ENCODE results near the gene PCNT. TPM values are rescaled to one million over a fixed set of nuclear protein-coding genes. Genes with fewer than 3 reads are reported as not detected.
"Not testable (repeated sequence)": the region's sequence is repeated elsewhere in the genome, so short reads cannot be mapped to it uniquely, and the experiment has no call there.

PCNT gene
- total RNA-seq, 1 experiment from 2014 or later: 35.7 TPM

DNA sequence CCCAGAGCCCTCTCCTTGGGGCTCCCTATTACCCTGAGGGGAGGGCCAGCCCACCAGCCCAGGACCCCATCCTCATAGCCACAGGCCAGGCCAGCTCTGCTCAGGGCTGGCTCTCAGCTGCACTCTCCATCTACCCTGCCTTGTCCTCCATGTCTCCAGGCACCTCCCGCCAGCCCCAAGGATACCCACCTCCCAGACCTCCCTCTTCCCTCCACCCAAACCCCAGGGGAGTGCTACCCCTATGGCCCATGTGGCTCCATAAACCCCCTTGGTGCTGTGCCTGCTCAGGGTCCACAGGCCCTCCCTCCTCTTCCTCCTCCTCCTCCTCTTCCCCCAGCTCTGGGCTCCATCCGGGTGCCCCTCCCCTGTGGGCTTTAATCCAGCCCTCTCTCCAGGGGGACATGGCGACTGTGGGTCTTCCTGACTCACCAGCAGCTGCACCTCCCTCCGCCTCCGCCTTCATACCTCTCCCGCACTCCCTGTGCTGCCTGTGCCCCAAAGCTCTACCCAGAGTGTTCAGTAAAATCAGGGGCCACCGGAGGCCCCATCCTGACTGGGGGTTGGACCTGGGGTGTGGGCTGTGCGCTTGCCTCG, 28.7 kb upstream of the PCNT start:
- peak; percentile 90 for DNase-seq
- H3K27me3 ChIP-seq: no peaks in the 10 kb centered on the region
- peaks cover 22% of the 10 kb centered on the region for H3K36me3 ChIP-seq
- H3K27ac ChIP-seq: peak overlapping the region; percentile 91
- H3K9me3 ChIP-seq (replicated peaks): no peaks in the 10 kb centered on the region
- peaks cover 4% of the 10 kb centered on the region; the same call in 1 of the 2 replicates for H3K4me1 ChIP-seq
- peak overlapping the region; percentile 38 for H3K4me3 ChIP-seq

DNA sequence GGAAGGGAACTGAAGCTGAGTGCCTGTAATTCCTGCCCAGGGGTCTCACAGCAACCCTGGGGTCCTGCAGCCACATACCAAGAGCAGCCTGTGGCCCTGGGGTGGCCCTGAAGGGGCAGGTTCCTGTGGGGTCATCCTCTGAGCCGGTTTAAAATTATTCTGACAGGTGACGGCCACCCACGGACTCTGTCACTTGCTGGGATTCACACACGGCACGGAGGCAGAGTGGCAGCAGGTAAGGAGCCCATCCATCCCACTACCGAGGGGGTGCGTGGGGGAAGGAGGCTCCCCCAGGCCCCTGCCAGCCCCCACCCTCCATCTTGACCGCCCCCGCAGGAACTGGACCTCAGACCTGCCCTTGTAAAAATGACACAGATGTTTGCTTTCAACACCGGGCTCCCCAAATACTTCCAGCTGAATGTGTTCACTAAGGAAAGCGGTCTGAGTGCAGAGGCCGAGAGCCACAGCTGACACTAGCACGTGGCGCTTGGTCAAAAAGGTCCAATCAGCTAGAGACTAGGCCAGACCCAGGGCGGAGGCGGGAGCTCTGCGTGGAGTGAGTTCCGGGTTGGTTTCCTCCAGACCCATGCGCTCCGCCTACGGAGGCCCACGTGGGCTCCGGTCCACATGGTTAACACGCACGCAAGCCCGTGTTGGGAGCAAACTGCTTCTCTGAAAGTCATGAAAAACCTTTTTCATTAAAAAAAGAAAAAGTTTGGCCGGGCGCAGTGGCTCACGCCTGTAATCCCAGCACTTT, 27.8 kb upstream of the PCNT start:
- peak overlapping the region; percentile 38 for H3K4me3 ChIP-seq
- DNase-seq: peak; percentile 82 to 84
- no peaks in the 10 kb centered on the region for H3K27me3 ChIP-seq
- H3K4me1 ChIP-seq: peaks cover 4% of the 10 kb centered on the region; the same call in 1 of the 2 replicates
- H3K36me3 ChIP-seq: peaks cover 27% of the 10 kb centered on the region
- peak overlapping the region; percentile 91 for H3K27ac ChIP-seq
- H3K9me3 ChIP-seq (replicated peaks): no peaks in the 10 kb centered on the region

DNA sequence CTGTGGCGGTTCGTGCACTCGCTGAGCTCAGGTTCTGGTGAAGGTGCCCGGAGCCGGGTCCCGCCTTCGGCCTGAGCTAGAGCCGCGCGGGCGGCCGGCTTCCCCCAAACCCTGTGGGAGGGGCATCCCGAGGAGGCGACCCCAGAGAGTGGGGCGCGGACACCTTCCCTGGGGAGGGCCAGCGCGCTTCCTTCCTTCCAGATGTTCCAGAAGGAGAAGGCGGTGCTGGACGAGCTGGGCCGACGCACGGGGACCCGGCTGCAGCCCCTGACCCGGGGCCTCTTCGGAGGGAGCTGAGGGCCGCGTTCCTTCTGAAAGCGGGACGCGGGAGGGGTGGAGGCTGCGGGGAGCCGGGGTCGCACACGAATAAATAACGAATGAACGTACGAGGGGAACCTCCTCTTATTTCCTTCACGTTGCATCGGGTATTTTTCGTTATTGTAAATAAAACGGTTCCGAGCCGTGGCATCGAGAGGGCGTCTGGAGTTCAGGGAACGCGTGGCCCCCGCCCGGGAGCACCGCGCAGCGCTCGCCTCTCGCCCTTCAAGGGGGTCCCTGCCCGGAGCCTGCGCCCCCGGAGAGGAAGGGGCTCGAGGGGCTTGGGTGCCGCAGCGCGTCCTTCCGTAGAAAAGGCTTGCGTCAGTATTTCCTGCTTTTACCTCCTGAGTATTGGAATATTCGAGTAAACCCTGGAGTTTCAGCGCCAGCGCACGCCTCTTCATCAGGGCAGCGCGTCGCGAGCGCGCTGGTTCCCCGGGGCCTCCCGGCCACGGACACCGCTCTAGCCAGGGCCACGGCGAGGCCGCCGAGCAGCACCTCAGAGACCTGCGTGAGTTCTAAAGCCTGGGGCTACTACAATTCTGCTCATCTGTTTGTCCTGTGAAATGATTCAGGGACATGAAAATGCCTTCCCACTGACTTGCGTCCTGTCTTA, 26.4 kb upstream of the PCNT start:
- no peak for DNase-seq
- H3K27ac ChIP-seq: no peak overlapping the region
- no peak overlapping the region for H3K4me3 ChIP-seq

DNA sequence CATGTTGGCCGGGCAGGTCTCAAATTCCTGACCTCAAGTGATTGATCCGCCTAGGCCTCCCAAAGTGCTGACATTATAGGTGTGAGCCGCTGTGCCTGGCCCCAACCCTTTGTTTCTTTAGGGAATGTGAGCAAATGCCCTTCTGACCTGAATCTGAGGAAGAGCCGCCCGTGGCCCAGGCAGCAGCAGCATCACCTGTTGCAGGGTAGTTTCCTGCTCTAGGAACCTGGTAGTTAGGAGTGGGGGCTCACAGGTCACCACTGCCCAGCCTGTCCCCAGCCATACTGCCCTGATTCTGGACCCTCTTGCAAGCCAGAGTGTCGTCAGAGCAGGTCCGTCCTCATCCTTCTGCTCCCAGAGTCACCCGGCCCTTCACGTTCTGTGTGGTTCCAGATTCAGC, 24.8 kb upstream of the PCNT start:
- H3K9me3 ChIP-seq (replicated peaks): no peaks in the 10 kb centered on the region
- DNase-seq: no peak
- H3K36me3 ChIP-seq: peaks cover 30% of the 10 kb centered on the region
- no peaks in the 10 kb centered on the region for H3K27me3 ChIP-seq
- H3K27ac ChIP-seq: no peak overlapping the region
- no peak overlapping the region for H3K4me3 ChIP-seq
- peaks cover 4% of the 10 kb centered on the region; the same call in 1 of the 2 replicates for H3K4me1 ChIP-seq

More for the DNA sequence above, 26.4 kb upstream of the PCNT start:
- no peaks in the 10 kb centered on the region for H3K27me3 ChIP-seq
- H3K4me1 ChIP-seq: peaks cover 4% of the 10 kb centered on the region; the same call in 1 of the 2 replicates
- H3K36me3 ChIP-seq: peaks cover 25% of the 10 kb centered on the region
- H3K9me3 ChIP-seq (replicated peaks): no peaks in the 10 kb centered on the region

DNA sequence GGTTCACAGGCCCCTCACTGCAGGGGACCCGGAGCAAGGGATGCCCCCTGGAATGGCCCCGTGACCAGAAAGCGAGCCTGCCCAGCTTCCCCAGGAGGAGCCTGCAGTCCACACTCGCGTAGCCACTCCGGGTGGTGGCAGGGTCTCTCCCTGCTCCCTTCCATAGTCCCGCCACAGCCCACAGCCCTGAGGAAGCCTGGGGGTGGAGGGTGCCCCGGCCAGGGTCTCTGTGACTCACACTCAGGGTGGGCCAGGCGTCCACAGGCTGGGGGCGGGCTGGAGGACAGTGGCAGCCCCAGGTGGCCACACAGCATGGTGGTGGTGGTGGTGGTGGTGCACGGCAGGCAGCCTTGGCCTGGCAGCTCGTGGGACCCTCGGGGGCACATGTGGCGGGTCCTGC, 22.2 kb upstream of the PCNT start:
- Histone ChIP-seq H3K27me3 (no peaks in the 10 kb centered on the region), H3K27ac (no peak overlapping the region), H3K4me3 (no peak overlapping the region), H3K9me3 (replicated peaks) (no peaks in the 10 kb centered on the region), H3K36me3 (peaks cover 42% of the 10 kb centered on the region), H3K4me1 (no peaks in the 10 kb centered on the region)
- DNase-seq: no peak

DNA sequence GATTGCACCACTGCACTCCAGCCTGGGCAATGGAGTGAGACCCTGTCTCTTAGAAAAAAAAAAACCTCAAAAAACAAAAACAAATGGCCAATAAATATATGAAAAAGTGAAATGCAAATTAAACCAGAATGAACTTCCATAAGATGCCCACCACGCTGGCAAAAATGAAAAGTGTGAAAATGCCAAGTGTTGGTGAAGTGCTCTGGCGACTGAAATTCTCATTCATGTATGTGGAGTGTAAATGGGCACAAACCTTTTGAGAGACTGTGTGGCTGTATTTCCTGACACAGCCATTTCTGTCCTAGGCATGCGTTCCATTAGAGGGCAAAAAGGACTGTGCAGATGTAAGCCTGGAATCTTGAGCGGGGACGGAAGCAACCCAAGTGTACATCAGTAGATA, 19.5 kb upstream of the PCNT start:
- H3K36me3 ChIP-seq: peaks cover 60% of the 10 kb centered on the region
- no peak for DNase-seq
- H3K27ac ChIP-seq: no peak overlapping the region
- H3K9me3 ChIP-seq (replicated peaks): no peaks in the 10 kb centered on the region
- H3K4me1 ChIP-seq: 0 out of 2 replicates have a peak, but pooled peaks cover 2% of the 10 kb centered on the region
- no peak overlapping the region for H3K4me3 ChIP-seq
- no peaks in the 10 kb centered on the region for H3K27me3 ChIP-seq

DNA sequence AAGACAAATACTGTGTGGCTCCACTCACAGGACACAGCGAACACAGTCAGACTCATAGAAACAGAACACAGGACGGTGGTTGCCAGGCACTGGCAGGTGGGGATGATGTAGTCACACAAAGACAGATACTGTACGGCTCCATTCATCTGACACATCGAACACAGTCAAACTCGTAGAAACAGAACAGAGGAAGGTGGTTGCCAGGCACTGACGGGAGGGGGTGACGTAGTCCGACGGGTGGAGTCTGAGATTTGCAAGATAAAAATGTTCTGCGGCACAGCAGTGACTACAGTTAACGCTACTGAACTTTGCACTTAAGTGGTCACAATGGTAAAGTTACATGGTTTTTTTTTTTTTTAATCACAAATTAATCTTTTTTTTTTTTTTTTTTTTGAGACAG, 19.0 kb upstream of the PCNT start:
- 0 out of 2 replicates have a peak, but pooled peaks cover 2% of the 10 kb centered on the region for H3K4me1 ChIP-seq
- no peak overlapping the region for H3K27ac ChIP-seq
- peaks cover 58% of the 10 kb centered on the region for H3K36me3 ChIP-seq
- H3K4me3 ChIP-seq: no peak overlapping the region
- no peaks in the 10 kb centered on the region for H3K9me3 ChIP-seq (replicated peaks)
- DNase-seq: no peak
- H3K27me3 ChIP-seq: no peaks in the 10 kb centered on the region

DNA sequence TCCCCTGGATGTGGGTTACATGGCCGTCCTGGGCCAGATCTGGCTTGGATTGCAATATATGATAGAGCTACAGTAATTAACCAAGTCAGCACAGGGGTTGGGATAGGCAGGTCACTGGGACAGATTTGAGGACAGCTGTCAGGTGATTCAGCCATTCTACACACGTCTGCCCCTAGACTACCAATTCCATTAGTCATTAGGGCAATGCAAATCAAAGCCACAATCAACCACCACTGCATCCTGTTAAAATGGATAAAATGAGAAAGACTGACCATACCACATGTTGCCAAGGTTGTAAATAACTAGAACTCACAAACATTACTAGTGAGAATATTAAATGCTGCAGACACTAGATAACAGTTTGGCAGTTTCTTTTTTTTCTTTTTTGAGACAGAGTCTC, 16.3 kb upstream of the PCNT start:
- DNase-seq: no peak
- Histone ChIP-seq H3K4me3 (no peak overlapping the region), H3K36me3 (peaks cover 58% of the 10 kb centered on the region), H3K27me3 (no peaks in the 10 kb centered on the region), H3K4me1 (0 out of 2 replicates have a peak, but pooled peaks cover 2% of the 10 kb centered on the region), H3K9me3 (replicated peaks) (no peaks in the 10 kb centered on the region), H3K27ac (no peak overlapping the region)

DNA sequence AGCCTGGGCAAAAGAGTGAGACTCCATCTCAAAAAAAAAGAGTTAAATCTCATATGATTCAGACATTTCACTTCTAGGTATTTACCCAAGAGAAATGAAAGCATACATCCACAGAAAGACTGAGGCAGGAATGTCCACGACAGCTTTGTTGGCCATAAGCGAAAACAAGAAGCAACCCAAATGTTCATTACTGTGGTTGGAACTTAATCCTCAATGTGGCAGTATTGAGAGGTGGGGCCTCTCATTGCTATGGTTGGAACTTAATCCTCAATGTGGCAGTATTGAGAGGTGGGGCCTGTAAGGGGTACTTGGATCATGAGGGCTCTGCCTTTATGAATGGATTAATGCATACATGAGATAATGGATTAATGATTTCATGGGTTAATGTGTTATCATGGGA, 15.5 kb upstream of the PCNT start:
- Histone ChIP-seq H3K27me3 (no peaks in the 10 kb centered on the region), H3K4me3 (no peak overlapping the region), H3K27ac (no peak overlapping the region), H3K4me1 (0 out of 2 replicates have a peak, but pooled peaks cover 2% of the 10 kb centered on the region), H3K9me3 (replicated peaks) (no peaks in the 10 kb centered on the region), H3K36me3 (peaks cover 59% of the 10 kb centered on the region)
- DNase-seq: no peak

DNA sequence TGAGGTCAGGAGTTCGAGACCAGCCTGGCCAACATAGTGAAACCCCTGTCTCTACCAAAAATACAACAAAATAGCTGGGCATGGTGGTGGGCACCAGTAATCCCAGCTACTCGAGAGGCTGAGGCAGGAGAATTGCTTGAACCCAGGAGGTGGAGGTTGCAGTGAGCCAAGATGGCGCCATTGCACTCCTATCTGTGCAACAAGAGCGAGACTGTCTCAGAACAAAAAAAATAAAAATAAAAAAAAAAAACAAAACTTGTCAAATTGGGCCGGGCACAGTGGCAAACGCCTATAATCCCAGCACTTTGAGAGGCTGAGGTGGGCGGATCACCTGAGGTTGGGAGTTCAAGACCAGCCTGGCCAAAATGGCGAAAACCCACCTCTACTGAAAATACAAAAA, 13.7 kb upstream of the PCNT start:
- H3K27me3 ChIP-seq, DNase-seq: not testable (repeated sequence)
- peaks cover 59% of the 10 kb centered on the region for H3K36me3 ChIP-seq

DNA sequence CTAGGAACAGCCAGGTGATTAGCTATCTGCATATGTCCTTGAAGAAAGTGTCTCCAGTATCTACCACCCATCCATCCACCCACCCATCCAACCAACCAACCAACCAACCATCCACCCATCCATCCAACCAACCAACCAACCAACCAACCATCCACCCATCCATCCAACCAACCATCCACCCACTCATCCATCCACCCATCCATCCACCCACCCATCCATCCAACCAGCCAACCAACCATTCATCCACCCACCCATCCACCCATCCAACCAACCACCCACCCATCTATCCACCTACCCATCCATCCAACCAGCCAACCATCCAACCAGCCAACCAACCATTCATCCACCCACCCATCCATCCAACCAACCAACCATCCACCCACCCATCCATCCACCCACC, 12.4 kb upstream of the PCNT start:
- H3K27ac ChIP-seq: no peak overlapping the region

More for the DNA sequence above, 13.7 kb upstream of the PCNT start:
- not testable (repeated sequence) for H3K4me3 ChIP-seq; H3K9me3 ChIP-seq (replicated peaks); H3K4me1 ChIP-seq; H3K27ac ChIP-seq

DNA sequence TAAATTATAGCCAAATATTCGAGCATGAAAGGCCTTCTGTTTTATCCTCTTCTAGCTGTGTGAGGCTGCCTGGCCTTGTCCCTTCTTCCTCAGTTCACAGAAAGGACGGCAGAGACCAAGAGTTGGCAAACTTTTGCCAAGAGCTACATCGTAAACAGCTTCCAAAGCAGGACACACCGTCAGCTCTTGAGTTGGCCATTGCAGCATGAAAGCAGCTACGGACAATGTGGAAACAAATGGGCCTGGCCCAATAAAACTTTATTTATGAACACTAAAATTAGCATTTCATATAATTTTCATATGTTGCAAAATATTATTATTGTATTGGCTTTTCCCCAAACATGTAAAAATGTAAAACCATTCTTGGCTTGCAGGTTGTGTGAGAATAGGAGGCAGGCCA, 11.0 kb upstream of the PCNT start:
- peaks cover 54% of the 10 kb centered on the region for H3K36me3 ChIP-seq
- no peak overlapping the region for H3K4me3 ChIP-seq
- no peaks in the 10 kb centered on the region for H3K4me1 ChIP-seq
- H3K27me3 ChIP-seq: no peaks in the 10 kb centered on the region
- no peaks in the 10 kb centered on the region for H3K9me3 ChIP-seq (replicated peaks)
- H3K27ac ChIP-seq: no peak overlapping the region
- no peak for DNase-seq

More for the DNA sequence above, 12.4 kb upstream of the PCNT start:
- DNase-seq: no peak
- Histone ChIP-seq H3K4me3 (no peak overlapping the region), H3K9me3 (replicated peaks) (no peaks in the 10 kb centered on the region), H3K27me3 (no peaks in the 10 kb centered on the region), H3K36me3 (peaks cover 60% of the 10 kb centered on the region), H3K4me1 (0 out of 2 replicates have a peak, but pooled peaks cover 2% of the 10 kb centered on the region)

DNA sequence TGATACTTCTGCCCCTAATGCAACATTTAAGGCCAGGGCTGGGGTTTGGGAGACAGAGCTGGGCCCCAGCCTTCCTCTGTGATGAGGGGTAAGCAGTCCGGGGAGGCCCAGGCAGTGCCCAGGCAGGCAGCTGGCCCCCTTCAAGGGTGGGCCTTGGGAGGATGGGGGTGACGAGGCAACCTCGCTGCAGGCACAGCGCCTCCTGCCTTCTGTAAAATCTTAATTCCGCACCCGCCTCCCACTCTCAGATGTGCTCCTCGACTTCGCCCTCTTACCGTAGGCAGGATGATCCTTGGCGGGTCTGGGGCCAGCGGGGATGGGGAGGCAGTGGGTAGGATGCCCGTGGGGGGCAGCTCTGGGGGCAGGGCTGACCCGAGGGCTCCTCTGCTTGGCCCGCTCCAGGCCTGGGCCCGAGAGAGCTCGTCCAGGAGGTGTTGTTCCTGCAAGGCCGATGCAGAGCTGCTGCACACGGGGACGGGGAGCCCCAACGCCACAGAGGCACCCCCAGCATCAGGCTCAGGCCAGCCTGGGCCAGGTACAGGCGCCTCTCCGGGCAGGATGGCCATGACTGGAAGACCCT, 9.4 kb upstream of the PCNT start:
- H3K4me3 ChIP-seq: no peak overlapping the region

DNA sequence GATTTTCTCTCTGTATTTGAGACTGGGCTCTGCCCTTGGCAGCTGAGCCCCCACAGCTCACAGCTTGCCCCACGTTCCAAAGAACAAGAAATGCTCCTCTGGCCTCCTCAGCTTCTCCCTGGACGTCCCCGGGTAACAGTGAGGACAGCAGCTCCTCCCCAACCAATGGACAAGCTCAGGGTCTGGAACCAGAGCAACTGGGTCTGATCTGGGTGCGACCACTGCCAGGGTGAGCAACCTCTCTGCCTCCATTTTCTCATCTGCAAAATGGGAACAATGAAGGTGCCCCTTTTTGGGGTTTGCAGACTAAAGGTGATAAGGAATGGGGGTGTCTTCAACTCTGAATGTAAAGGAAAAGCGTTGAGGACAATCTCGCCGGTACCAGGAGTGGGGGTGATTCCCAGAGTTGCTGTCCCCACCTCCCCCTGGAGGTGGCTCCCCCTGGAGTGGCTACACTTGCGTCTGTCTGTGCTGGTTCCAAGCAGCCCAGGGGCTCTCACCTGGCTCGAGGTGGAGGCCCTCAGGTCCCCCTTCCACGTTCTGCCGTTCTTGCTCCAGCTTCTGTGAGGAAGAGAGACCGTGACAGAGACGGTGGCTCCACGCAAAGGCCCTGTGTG, 7.1 kb upstream of the PCNT start:
- Histone ChIP-seq H3K27me3 (no peaks in the 10 kb centered on the region), H3K4me1 (no peaks in the 10 kb centered on the region), H3K4me3 (no peak overlapping the region), H3K36me3 (peaks cover 36% of the 10 kb centered on the region), H3K9me3 (replicated peaks) (no peaks in the 10 kb centered on the region), H3K27ac (no peak overlapping the region)
- DNase-seq: no peak

More for the DNA sequence above, 9.4 kb upstream of the PCNT start:
- H3K9me3 ChIP-seq (replicated peaks): no peaks in the 10 kb centered on the region
- H3K4me1 ChIP-seq: no peaks in the 10 kb centered on the region
- H3K27me3 ChIP-seq: no peaks in the 10 kb centered on the region
- DNase-seq: no peak
- no peak overlapping the region for H3K27ac ChIP-seq
- H3K36me3 ChIP-seq: peaks cover 47% of the 10 kb centered on the region
